Measurements from ENCODE around the gene CP.

DNA sequence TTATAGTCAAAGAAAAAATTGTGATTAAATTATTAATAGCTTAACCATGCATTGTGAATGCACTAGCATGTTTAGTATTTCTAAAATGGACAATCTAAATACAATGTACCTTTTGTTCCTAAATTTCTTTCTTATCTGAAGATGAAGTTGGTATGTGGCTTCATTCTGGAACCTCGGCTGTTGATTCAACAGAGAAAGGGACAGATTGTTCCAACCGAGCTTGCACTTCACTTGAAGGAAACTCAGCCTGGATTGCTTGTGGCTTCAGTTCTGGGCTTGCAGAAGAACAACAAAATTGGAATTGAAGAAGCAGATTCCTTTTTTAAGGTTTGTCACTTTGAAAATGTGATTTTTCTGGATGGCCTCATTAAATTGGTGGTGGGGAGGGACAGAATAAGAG, 59.6 kb downstream of the CP start:
- TF ChIP-seq, protein P1, sequence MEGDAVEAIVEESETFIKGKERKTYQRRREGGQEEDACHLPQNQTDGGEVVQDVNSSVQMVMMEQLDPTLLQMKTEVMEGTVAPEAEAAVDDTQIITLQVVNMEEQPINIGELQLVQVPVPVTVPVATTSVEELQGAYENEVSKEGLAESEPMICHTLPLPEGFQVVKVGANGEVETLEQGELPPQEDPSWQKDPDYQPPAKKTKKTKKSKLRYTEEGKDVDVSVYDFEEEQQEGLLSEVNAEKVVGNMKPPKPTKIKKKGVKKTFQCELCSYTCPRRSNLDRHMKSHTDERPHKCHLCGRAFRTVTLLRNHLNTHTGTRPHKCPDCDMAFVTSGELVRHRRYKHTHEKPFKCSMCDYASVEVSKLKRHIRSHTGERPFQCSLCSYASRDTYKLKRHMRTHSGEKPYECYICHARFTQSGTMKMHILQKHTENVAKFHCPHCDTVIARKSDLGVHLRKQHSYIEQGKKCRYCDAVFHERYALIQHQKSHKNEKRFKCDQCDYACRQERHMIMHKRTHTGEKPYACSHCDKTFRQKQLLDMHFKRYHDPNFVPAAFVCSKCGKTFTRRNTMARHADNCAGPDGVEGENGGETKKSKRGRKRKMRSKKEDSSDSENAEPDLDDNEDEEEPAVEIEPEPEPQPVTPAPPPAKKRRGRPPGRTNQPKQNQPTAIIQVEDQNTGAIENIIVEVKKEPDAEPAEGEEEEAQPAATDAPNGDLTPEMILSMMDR (conservative IDR thresholded peaks at IDR 0.05; ENCODE audit: low read length), result no peak
- TF ChIP-seq EZH2phosphoT487 (IDR thresholded peaks at IDR 0.05; ENCODE audit: borderline replicate concordance, low read depth, low read length), result no peak
